HG03342 (cell line): ENCODE results near the gene FILIP1L.
"Not testable (repeated sequence)": the region's sequence is repeated elsewhere in the genome, so short reads cannot be mapped to it uniquely, and the experiment has no call there.

ENCODE experiments used
- ATAC-seq: cut with Tn5 transposase; IDR thresholded peaks from one replicate; pipeline ENCODE4 v1.9.1; 2021; ENCODE audit warnings: mild to moderate bottlenecking, moderate library complexity; ENCODE audit not compliant: unreplicated experiment

FILIP1L gene

GRCh38 chr3:99852851-99853250 lies 261.4 kb downstream of the FILIP1L start:
- no peak for ATAC-seq

- ATAC-seq: no peak
Measured at GRCh38 chr3:99851955-99852354, 262.3 kb downstream of the FILIP1L start.

GRCh38 chr3:99850608-99851007 lies 263.7 kb downstream of the FILIP1L start:
- no peak for ATAC-seq

- no peak for ATAC-seq
Measured at GRCh38 chr3:99848433-99848832, 265.9 kb downstream of the FILIP1L start.

- ATAC-seq: no peak
Measured at GRCh38 chr3:99846477-99847160, 267.7 kb downstream of the FILIP1L start.

- no peak for ATAC-seq
Measured at GRCh38 chr3:99845999-99846398, 268.3 kb downstream of the FILIP1L start.

GRCh38 chr3:99845331-99845730 lies 269.0 kb downstream of the FILIP1L start:
- ATAC-seq: no peak

GRCh38 chr3:99843590-99844258 lies 270.6 kb downstream of the FILIP1L start:
- no peak for ATAC-seq

- ATAC-seq: no peak
Measured at GRCh38 chr3:99842826-99843589, 271.3 kb downstream of the FILIP1L start.

- not testable (repeated sequence) for ATAC-seq
Measured at GRCh38 chr3:99841949-99842348, 272.4 kb downstream of the FILIP1L start.

- no peak for ATAC-seq
Measured at GRCh38 chr3:99839613-99840012, 274.7 kb downstream of the FILIP1L start.

- ATAC-seq: no peak
Measured at GRCh38 chr3:99838755-99839154, 275.5 kb downstream of the FILIP1L start.

GRCh38 chr3:99837715-99838114 lies 276.6 kb downstream of the FILIP1L start:
- no peak for ATAC-seq

GRCh38 chr3:99836681-99837080 lies 277.6 kb downstream of the FILIP1L start:
- ATAC-seq: no peak

- no peak for ATAC-seq
Measured at GRCh38 chr3:99834211-99834957, 279.9 kb downstream of the FILIP1L start.

- ATAC-seq: no peak
Measured at GRCh38 chr3:99833617-99834205, 280.6 kb downstream of the FILIP1L start.

- no peak for ATAC-seq
Measured at GRCh38 chr3:99829844-99830243, 284.5 kb downstream of the FILIP1L start.

- no peak for ATAC-seq
Measured at GRCh38 chr3:99825004-99825640, 289.2 kb downstream of the FILIP1L start.

GRCh38 chr3:99823723-99824711 lies 290.3 kb downstream of the FILIP1L start:
- ATAC-seq: no peak
